K562 (cell line): ENCODE data around the gene MYO15B. TPM values are rescaled to one million over a fixed set of nuclear protein-coding genes. Genes with fewer than 3 reads are reported as not detected.
A peak's percentile ranks its signal among the peaks of the same experiment; 100 is the strongest.

ENCODE experiments used
- ATAC-seq: fragments of 200-7000 bp; cut with Tn5 transposase; 3 replicates; pipeline ENCODE4 v1.9.1; 2020; ENCODE audit warnings: moderate library complexity
- Bru-seq: library from RNA; stranded (reverse); fragments of 400-500 nt; gene quantifications from one replicate; lab custom pipeline; 2021; lab: Mats Ljungman, UMichigan
- BruChase-seq, 2 experiments: library from RNA; stranded (reverse); fragments of 400-500 nt; gene quantifications; one replicate each; lab custom pipeline; 2021; lab: Mats Ljungman, UMichigan
- BruUV-seq: library from RNA; stranded (reverse); fragments of 400-500 nt; replicated peaks from 2 replicates; lab custom pipeline; 2021; lab: Mats Ljungman, UMichigan
- CTCF ChIA-PET: fragments of 300-600 bp; formaldehyde crosslinking; extraction: SDS; loops from one replicate; lab custom pipeline; 2021; ENCODE audit warnings: low intra/inter-chr PET ratio; lab: Yijun Ruan, JAX
- POLR2A ChIA-PET: fragments of 300-600, 350-650 bp; sonication (Branson Sonifier 250); formaldehyde crosslinking; extraction: SDS; loops from one replicate; lab custom pipeline; 2021; ENCODE audit warnings: antibody characterized with exemption, inconsistent platforms; lab: Yijun Ruan, JAX
- DNase-seq, 4 experiments: peaks; one replicate each; pipeline versions ENCODE4 v3.0.0 to v3.0.0-alpha.2; 2011 to 2018; ENCODE audit warnings: low spot score in 3 of 4, mixed read lengths in 3 of 4; ENCODE audit errors: extremely low read depth in 1 of 4
- FAIRE-seq: peaks from 2 replicates; lab custom pipeline; 2011; peaks lifted over from hg19 to GRCh38; lab: Jason Lieb, UNC
- H2AFZ ChIP-seq: 2 replicates; pipeline ENCODE4 v1.6.0; 2011; ENCODE audit warnings: low read depth, low read length, control low read depth, inconsistent platforms
- H3K27ac ChIP-seq: fragments of 200-600 bp; 3 replicates; pipeline ENCODE4 v1.8.0; 2011; ENCODE audit warnings: low read depth, mild to moderate bottlenecking, control low read depth, inconsistent platforms, low read length, moderate library complexity, mixed read lengths; ENCODE audit errors: extremely low read depth
- H3K27me3 ChIP-seq, 2 experiments: fragments of 300-600 bp in 1 of 2; 2 replicates in 1 of 2; 3 replicates in 1 of 2; pipeline versions ENCODE4 v1.6.0 to v1.8.0; 2011; ENCODE audit warnings: inconsistent platforms in 2 of 2, low read length in 2 of 2, mild to moderate bottlenecking in 1 of 2, mixed read lengths in 1 of 2, moderate library complexity in 1 of 2; ENCODE audit not compliant: control insufficient read depth in 2 of 2, insufficient read depth in 2 of 2
- H3K36me3 ChIP-seq: fragments of 300-600 bp; 3 replicates; pipeline ENCODE4 v1.8.0; 2011; ENCODE audit warnings: mild to moderate bottlenecking, low read length, inconsistent platforms; ENCODE audit not compliant: control insufficient read depth, insufficient read depth
- H3K4me1 ChIP-seq, 2 experiments: fragments of 200-600 bp in 1 of 2; replicated peaks in 1 of 2; 2 replicates in 1 of 2; 3 replicates in 1 of 2; pipeline versions ENCODE4 v1.5.1 to v1.8.0; 2011; ENCODE audit warnings: inconsistent platforms in 2 of 2, low read length in 2 of 2, mild to moderate bottlenecking in 1 of 2, mixed read lengths in 1 of 2, moderate library complexity in 1 of 2; ENCODE audit not compliant: control insufficient read depth in 2 of 2, insufficient read depth in 2 of 2
- H3K4me2 ChIP-seq: 2 replicates; pipeline ENCODE4 v1.6.1; 2011; ENCODE audit warnings: low read length, control low read depth, inconsistent platforms, mixed read lengths; ENCODE audit not compliant: insufficient read depth
- H3K4me3 ChIP-seq: fragments of 200-600 bp; sonication (generic), shearing (Covaris generic); 2 replicates; pipeline ENCODE4 v1.5.1; 2016; ENCODE audit warnings: control low read depth, inconsistent platforms
- H3K79me2 ChIP-seq: fragments of 200-600 bp; 3 replicates; pipeline ENCODE4 v1.8.0; 2011; ENCODE audit warnings: low read length, inconsistent platforms; ENCODE audit not compliant: control insufficient read depth, insufficient read depth
- H3K9ac ChIP-seq, 2 experiments: 2 replicates each; pipeline versions ENCODE4 v1.6.0 to v1.6.1; 2011; ENCODE audit warnings: low read depth in 2 of 2, low read length in 2 of 2, control low read depth in 1 of 2, inconsistent platforms in 1 of 2, mild to moderate bottlenecking in 1 of 2, mixed read lengths in 1 of 2; ENCODE audit not compliant: insufficient read depth in 1 of 2
- H3K9me1 ChIP-seq: one replicate; pipeline ENCODE4 v1.6.0; 2011; ENCODE audit warnings: inconsistent platforms, mild to moderate bottlenecking, low read length, moderate library complexity; ENCODE audit not compliant: control insufficient read depth, insufficient read depth
- H3K9me3 ChIP-seq: replicated peaks from 2 replicates; pipeline ENCODE4 v1.5.1; 2011; ENCODE audit warnings: low read depth, low read length, inconsistent platforms; ENCODE audit not compliant: control insufficient read depth, insufficient read depth
- H4K20me1 ChIP-seq: replicated peaks from 2 replicates; pipeline ENCODE4 v1.6.1; 2011; ENCODE audit warnings: low read length, inconsistent platforms, mixed read lengths; ENCODE audit not compliant: control insufficient read depth, insufficient read depth
- ARNT ChIP-seq, 2 experiments: fragments of 450-650 bp; IDR thresholded peaks; 2 replicates each; pipeline ENCODE4 v1.6.1; 2016; ENCODE audit warnings: mild to moderate bottlenecking in 1 of 2
- CAMTA2 ChIP-seq: fragments of 250-450 bp; sonication (Bioruptor Pico); conservative IDR thresholded peaks from 2 replicates; pipeline ENCODE4 v1.5.1; 2022
- HDAC3 ChIP-seq: fragments of 450-650 bp; IDR thresholded peaks from 2 replicates; pipeline ENCODE4 v1.6.1; 2018; ENCODE audit warnings: borderline replicate concordance, mild to moderate bottlenecking, moderate library complexity; ENCODE audit not compliant: partially characterized antibody
- HEY1 ChIP-seq: fragments of 250-450 bp; sonication (Bioruptor Pico); IDR thresholded peaks from 2 replicates; pipeline ENCODE4 v1.5.0; 2020; ENCODE audit warnings: mild to moderate bottlenecking, moderate library complexity, borderline replicate concordance
- LCOR ChIP-seq: sonication (generic); formaldehyde crosslinking; IDR thresholded peaks from 2 replicates; pipeline ENCODE4 v1.8.0; 2022; ENCODE audit warnings: mild to moderate bottlenecking, missing genetic modification reagents
- MBD2 ChIP-seq: sonication (generic); IDR thresholded peaks from 2 replicates; pipeline ENCODE4 v1.6.1; 2016; ENCODE audit warnings: low read depth, borderline replicate concordance
- NELFE ChIP-seq: IDR thresholded peaks from 2 replicates; pipeline ENCODE4 v1.6.1; 2011; ENCODE audit warnings: mild to moderate bottlenecking; ENCODE audit not compliant: insufficient read depth, insufficient read length
- SIX5 ChIP-seq, 2 experiments: IDR thresholded peaks; 2 replicates each; pipeline ENCODE4 v1.6.1; 2011; ENCODE audit warnings: low read length in 2 of 2, borderline replicate concordance in 1 of 2, low read depth in 1 of 2, mild to moderate bottlenecking in 1 of 2, moderate library complexity in 1 of 2; ENCODE audit not compliant: insufficient read depth in 1 of 2
- TEAD2 ChIP-seq: fragments of 450-650 bp; IDR thresholded peaks from 2 replicates; pipeline ENCODE4 v1.6.1; 2016; ENCODE audit warnings: missing genetic modification characterization, control low read depth, missing compliant biosample characterization
- ZBED1 ChIP-seq: IDR thresholded peaks from 2 replicates; pipeline ENCODE4 v1.6.1; 2014
- ZBTB1 ChIP-seq: sonication (generic); formaldehyde crosslinking; IDR thresholded peaks from 2 replicates; pipeline ENCODE4 v1.8.1; 2023; ENCODE audit warnings: missing genetic modification reagents, low read depth, mild to moderate bottlenecking, borderline replicate concordance
- ZBTB17 ChIP-seq: fragments of 450-650 bp; formaldehyde crosslinking; IDR thresholded peaks from 2 replicates; pipeline ENCODE4 v1.4.0; 2020; ENCODE audit warnings: mild to moderate bottlenecking
- ZKSCAN1 ChIP-seq: fragments of 150-350 bp; IDR thresholded peaks from 2 replicates; pipeline ENCODE4 v1.6.1; 2016; ENCODE audit warnings: low read depth, low read length
- ZNF184 ChIP-seq: sonication (generic); formaldehyde crosslinking; IDR thresholded peaks from 2 replicates; pipeline ENCODE4 v1.5.0; 2020; ENCODE audit warnings: missing genetic modification reagents
- ZNF23 ChIP-seq: fragments of 250-450 bp; sonication (Bioruptor Pico); IDR thresholded peaks from 2 replicates; pipeline ENCODE4 v1.4.0; 2020; ENCODE audit warnings: mild to moderate bottlenecking
- ZNF239 ChIP-seq: fragments of 250-450 bp; sonication (Bioruptor Pico); IDR thresholded peaks from 2 replicates; pipeline ENCODE4 v1.4.0; 2020; ENCODE audit warnings: mild to moderate bottlenecking
- ZNF274 ChIP-seq: IDR thresholded peaks from 2 replicates; pipeline ENCODE4 v1.6.1; 2011; ENCODE audit warnings: low read depth, mild to moderate bottlenecking, low read length, moderate library complexity, borderline replicate concordance
- ZNF444 ChIP-seq: fragments of 250-450 bp; sonication (Bioruptor Pico); IDR thresholded peaks from 2 replicates; pipeline ENCODE4 v1.4.0; 2020; ENCODE audit warnings: mild to moderate bottlenecking, moderate library complexity
- ZNF644 ChIP-seq: fragments of 200-800 bp; sonication (Bioruptor generic); IDR thresholded peaks from 2 replicates; pipeline ENCODE4 v1.6.1; 2016; ENCODE audit warnings: low read depth, missing genetic modification characterization, missing compliant biosample characterization
- WGBS: fragments of 100-300 bp; shearing (Covaris generic); methylation state at CpG from one replicate; pipeline ENCODE4 v1.1.6; 2016; ENCODE audit warnings: low coverage, mixed read lengths; ENCODE audit not compliant: insufficient coverage; ENCODE audit errors: missing lambda C conversion rate; 5-methylcytosine and 5-hydroxymethylcytosine counted together
- in situ Hi-C: fragments of 300-500 bp; cut with MboI; formaldehyde crosslinking; loops from 4 replicates; pipeline ENCODE4 v1.15.0; 2018; ENCODE audit warnings: inconsistent platforms, mixed read lengths
- intact Hi-C: fragments of 100-400 bp; cut with micrococcal nuclease; formaldehyde crosslinking; loops from 2 replicates; pipeline ENCODE4 v1.14.2; 2022
- long read RNA-seq, 3 experiments: library from polyadenylated mRNA in 2 of 3; library from RNA in 1 of 3; unstranded in 2 of 3; stranded (forward) in 1 of 3; transcript quantifications; one replicate each; pipeline ENCODE4 v2.0.0, GENCODE V29; 2019 to 2022
- polyA minus RNA-seq, 3 experiments: library from RNA; depleted of rRNA, polyadenylated mRNA; stranded (reverse); fragments of >200 nt; gene quantifications; 2 replicates each; pipeline ENCODE4 v1.2.3, GENCODE V29; 2011
- polyA plus RNA-seq, 8 experiments: library from polyadenylated mRNA; depleted of rRNA in 4 of 8; stranded (reverse) in 5 of 8; unstranded in 3 of 8; fragments of >200 nt; fragmentation: Nextera tagmentation in 2 of 8; fragmentation: Illumina TruSeq in 1 of 8; extraction: Ambion mirVana in 2 of 8; extraction: Trizol in 1 of 8; gene quantifications; 2 replicates each; pipeline versions ENCODE4 v1.2.1 to v1.2.3, GENCODE V29; 2011 to 2014; ENCODE audit warnings: inconsistent platforms in 1 of 8, missing spikeins in 1 of 8
- total RNA-seq, 7 experiments: library from RNA; depleted of rRNA in 6 of 7; stranded (reverse); fragments of >200 nt in 6 of 7; fragmentation: Illumina TruSeq in 2 of 7; extraction: Trizol in 2 of 7; gene quantifications; 2 replicates each; pipeline versions ENCODE4 v1.2.1 to v1.2.3, GENCODE V29; 2011 to 2021; ENCODE audit warnings: low replicate concordance in 1 of 7

Gene MYO15B
- total RNA-seq (2011; cell fraction: chromatin; rRNA removed; ENCODE audit: low replicate concordance): 8.9 and 39.4 TPM in 2 replicates
- total RNA-seq (2011; cell fraction: nucleolus; rRNA removed): 22.5 and 24.7 TPM in 2 replicates
- 11.1 and 14.7 TPM in 2 replicates for total RNA-seq (2011; cell fraction: nucleoplasm; rRNA removed)
- total RNA-seq (2014; rRNA removed) (0.05 and 0.24 TPM in 2 replicates), total RNA-seq (2014; rRNA removed; fragmentation: Illumina TruSeq; extraction: Trizol) (1.2 TPM in 1 of 2 replicates, not detected in the other), total RNA-seq (2015; rRNA removed; fragmentation: Illumina TruSeq; extraction: Trizol) (0.83 TPM in 2 replicates), total RNA-seq (2021) (1.5 and 3.1 TPM in 2 replicates), polyA plus RNA-seq (2011; rRNA removed) (0.82 and 1.2 TPM in 2 replicates), polyA plus RNA-seq (2014; fragmentation: Illumina TruSeq; extraction: Trizol) (0.12 and 0.76 TPM in 2 replicates), polyA plus RNA-seq (2014; fragmentation: Nextera tagmentation; extraction: Ambion mirVana) (not detected), polyA plus RNA-seq (2014; rRNA removed) (0.98 and 1.5 TPM in 2 replicates), polyA minus RNA-seq (2011; rRNA and poly(A)+ RNA removed) (0.70 and 1.0 TPM in 2 replicates), Bru-seq, nascent RNA (percentile 29 among the genes with signal in this experiment), BruChase-seq, experiment 1, labeled RNA remaining after a 2-hour chase (percentile 20 among the genes with signal in this experiment), BruChase-seq, experiment 2, labeled RNA remaining after a 6-hour chase (percentile 21 among the genes with signal in this experiment)
- 0.39 and 0.49 TPM in 2 replicates for polyA plus RNA-seq (2011; cell fraction: cytosol; rRNA removed)
- 15.0 and 17.9 TPM in 2 replicates for polyA plus RNA-seq (2011; cell fraction: nucleus; rRNA removed)
- 1.2 and 10.8 TPM in 2 replicates for polyA plus RNA-seq (2012)
- not detected in 2 replicates for polyA minus RNA-seq (2011; cell fraction: cytosol; rRNA and poly(A)+ RNA removed)
- 7.7 and 8.5 TPM in 2 replicates for polyA minus RNA-seq (2011; cell fraction: nucleus; rRNA and poly(A)+ RNA removed)
- long read RNA-seq, experiment 1, partial matches to known transcripts: 1 of 1 reads
- long read RNA-seq, experiment 1, other reads (novel, unspliced or antisense): 0 of 1 reads
- long read RNA-seq, experiment 2: 0 reads
- long read RNA-seq, experiment 3: 0 reads

DNA sequence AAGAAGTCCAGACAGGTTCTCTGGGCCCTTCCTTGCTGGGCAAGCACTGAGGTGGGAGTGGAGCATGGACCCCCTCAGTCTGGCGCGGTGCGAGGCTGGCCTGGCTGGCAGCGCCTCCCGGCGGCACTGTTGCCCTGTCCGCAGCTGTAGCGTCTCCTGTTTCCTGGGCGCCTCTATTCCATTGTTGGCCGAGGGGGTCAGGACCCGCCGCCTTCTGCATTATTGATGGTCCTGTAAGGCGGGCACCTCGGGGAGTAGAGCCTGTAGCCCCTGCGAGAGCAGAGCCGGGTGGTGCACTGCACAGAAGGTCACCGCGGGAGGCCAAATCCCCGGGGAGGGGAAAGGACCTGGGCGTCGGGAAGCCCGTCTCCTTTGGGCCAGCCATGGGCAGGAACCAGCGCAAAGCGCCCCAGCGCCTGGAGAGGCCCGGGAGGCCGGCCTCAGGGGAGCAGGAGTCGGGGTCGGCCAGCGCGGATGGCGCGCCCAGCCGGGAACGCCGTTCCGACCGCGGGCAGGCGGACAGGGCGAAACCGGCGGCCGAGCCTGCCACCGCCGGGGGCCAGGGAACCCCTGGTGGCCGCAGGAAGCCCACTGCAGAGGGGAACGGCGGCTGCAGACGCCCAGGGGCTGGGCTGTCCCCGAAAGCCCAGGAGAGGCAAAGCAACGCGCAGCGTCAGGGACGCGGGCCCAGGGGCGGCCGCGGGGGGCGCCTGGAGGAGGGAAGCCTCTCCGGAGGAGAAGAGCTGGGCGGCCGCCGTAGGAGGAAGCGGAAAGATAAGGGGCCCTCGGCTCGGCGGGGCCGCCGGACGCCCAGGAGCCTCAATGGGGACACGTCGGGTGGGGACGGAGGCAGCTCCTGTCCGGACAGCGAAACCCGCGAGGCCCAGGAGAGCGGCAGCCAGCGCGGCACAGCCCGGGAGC, at the start of gene MYO15B:
MYO15B (plus strand) TSS at position 126 of the 921 bp plus-strand sequence; CDS start at position 384, 258 bp downstream.
- DNase-seq: peak; percentile 26 to 57 (median 43)
- peaks cover 0 to 4% of the 10 kb centered on the region in 2 experiments; a peak in 1 of 5 replicates for H3K27me3 ChIP-seq
- no peak for ATAC-seq
- H3K27ac ChIP-seq: peak within 1 kb of the TSS; percentile 49; the same call in 1 of the 3 replicates
- no peaks in the 10 kb centered on the region for H3K79me2 ChIP-seq
- in situ Hi-C loops (no loop called here), intact Hi-C loops (loop anchor here (5.0 to 10.0 kb wide), 2 partner anchors 71 to 163 kb away; partner anchors contain the start of genes CASKIN2 and TSEN54)
- ChIA-PET POLR2A (interaction anchor here (0.5 kb wide), 1 partner anchor 79 kb away, joined by 4 read pairs; no protein-coding TSS in a partner anchor), CTCF (interaction anchor here (1.0 to 1.2 kb wide), 3 partner anchors 38 to 162 kb away, joined by 3 to 4 read pairs (median 3); no protein-coding TSS in a partner anchor)
- BruUV-seq: no TSS peak
- H3K4me2 ChIP-seq: 0 out of 2 replicates have a peak within 1 kb of the TSS, but pooled peaks have one; percentile 18
- peak within 1 kb of the TSS; percentile 53; the same call in 1 of the 2 replicates for H3K4me3 ChIP-seq
- no peaks in the 10 kb centered on the region for H3K36me3 ChIP-seq
- H3K9ac ChIP-seq: peak within 1 kb of the TSS; percentile 53 to 89; a peak in 3 of 4 replicates
- H4K20me1 ChIP-seq: no peaks in the 10 kb centered on the region
- FAIRE-seq: no peak
- H3K4me1 ChIP-seq: peaks cover 6 to 36% of the 10 kb centered on the region in 2 experiments; a peak in 3 of 5 replicates
- no peaks in the 10 kb centered on the region for H3K9me3 ChIP-seq
- H3K9me1 ChIP-seq: no peaks in the 10 kb centered on the region
- H2AFZ ChIP-seq: peak within 1 kb of the TSS; percentile 85
- WGBS: 62% methylated on average over 26 of the region's 82 CpGs
- TF ChIP-seq TEAD2 (no peak), ZNF184 (no peak), ZNF274 (no peak), MBD2 (no peak), ZNF644 (tag) (no peak), HDAC3 (no peak), ZBTB17 (CRISPR knock-in tag) (no peak), ZNF444 (no peak), ZNF23 (CRISPR knock-in tag) (no peak), ZKSCAN1 (no peak), ZBED1 (no peak), ZNF239 (CRISPR knock-in tag) (no peak), SIX5 (IDR thresholded peaks at IDR 0.05; ENCODE audit: borderline replicate concordance in 1 of 2, insufficient read depth in 1 of 2, low read depth in 1 of 2, low read length in 2 of 2) (no peak), NELFE (no peak), HEY1 (CRISPR knock-in tag) (no peak), ZBTB1 (CRISPR knock-in tag) (no peak), ARNT (IDR thresholded peaks at IDR 0.05) (no peak), CAMTA2 (CRISPR knock-in tag) (no peak), LCOR (CRISPR knock-in tag) (no peak)
